ENCODE measurements around the gene PARVG.

Gene PARVG

DNA sequence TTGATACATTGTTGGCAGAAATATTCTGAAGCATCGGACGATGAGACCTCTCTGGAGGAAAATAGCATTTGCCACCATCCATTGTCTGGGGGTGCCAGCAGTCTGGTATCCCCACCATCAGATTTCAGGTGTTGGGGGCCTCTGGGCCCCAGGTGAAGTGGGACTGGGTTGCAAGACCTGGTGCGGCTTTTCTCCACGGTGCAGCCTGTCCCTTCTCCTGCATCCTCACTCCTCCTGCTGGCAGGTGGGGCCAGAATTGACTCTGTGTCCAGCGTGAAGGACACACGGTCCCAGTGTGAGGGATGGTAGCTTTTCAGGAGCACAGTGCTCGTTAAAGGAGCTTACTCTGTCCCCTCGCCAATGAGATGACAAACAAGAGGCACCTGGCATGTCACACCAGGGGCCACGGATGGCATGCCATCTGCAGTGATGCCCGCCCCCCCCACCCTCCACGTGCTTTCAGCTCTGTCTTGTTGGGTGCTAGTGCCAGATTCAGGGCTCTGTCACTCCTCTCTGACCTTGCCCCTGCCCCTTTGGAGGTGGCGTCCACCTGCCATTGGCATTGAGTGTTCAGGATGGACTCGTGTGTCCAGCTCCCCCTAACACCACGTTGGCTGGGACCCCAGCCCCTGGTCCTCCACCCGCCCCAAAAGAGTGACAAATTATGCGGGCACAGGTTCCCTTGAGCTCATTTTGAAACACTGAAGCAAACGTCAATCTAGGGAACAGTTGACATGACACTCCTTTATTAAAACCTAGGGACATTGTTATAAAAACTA is 62.4 kb downstream of the PARVG start:
- Histone ChIP-seq H3K36me3 (ENCODE audit: control insufficient read depth, insufficient read depth, low read length) (no peaks in the 10 kb centered on the region), H3K27me3 (replicated peaks; ENCODE audit: control insufficient read depth, insufficient read depth, low read length) (no peaks in the 10 kb centered on the region; the same call in 1 of the 2 replicates), H3K4me3 (replicated peaks; ENCODE audit: low read depth, low read length) (no peak overlapping the region)
- DNase-seq (ENCODE audit: extremely low read depth, insufficient read length) = no peak
- no peak for TF ChIP-seq CTCF (IDR thresholded peaks at IDR 0.05; ENCODE audit: insufficient read depth, low read length, poor library complexity, severe bottlenecking)

- H3K27me3 ChIP-seq (replicated peaks; ENCODE audit: control insufficient read depth, insufficient read depth, low read length) = no peaks in the 10 kb centered on the region; the same call in 1 of the 2 replicates
- no peak for DNase-seq (ENCODE audit: extremely low read depth, insufficient read length)
- no peak for TF ChIP-seq CTCF (IDR thresholded peaks at IDR 0.05; ENCODE audit: insufficient read depth, low read length, poor library complexity, severe bottlenecking)
- H3K4me3 ChIP-seq (replicated peaks; ENCODE audit: low read depth, low read length) = no peak overlapping the region
- H3K36me3 ChIP-seq (ENCODE audit: control insufficient read depth, insufficient read depth, low read length) = no peaks in the 10 kb centered on the region
These were observed 63.0 kb downstream of the PARVG start for GRCh38 chr22:44243761-44244160.

DNA sequence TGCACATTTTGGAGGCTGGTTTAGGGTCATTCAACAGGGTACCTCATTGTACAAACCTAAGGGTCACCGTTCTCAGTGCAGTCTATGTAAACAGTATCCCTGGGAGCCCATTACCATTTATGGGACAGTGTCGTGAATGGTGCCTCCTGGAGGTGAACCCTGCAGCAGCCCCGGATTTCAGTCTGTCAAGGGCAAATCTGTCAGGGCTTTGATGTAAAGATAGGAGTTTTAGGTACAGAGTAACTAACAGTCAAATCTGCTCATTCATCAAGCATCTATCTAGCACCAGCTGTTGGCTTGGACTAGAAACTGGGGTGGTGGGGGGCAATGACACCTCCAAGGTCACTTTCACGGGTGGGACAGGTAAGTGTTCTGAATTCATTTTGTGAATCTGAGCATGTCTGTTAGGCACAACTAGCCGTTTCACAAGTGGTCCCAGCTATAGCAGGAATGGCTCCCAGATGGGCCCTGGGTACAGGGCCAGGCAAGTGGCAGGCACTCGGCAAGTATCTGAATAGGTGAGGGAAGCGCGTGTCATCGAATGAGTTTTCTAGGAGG is 63.6 kb downstream of the PARVG start:
- TF ChIP-seq CTCF (IDR thresholded peaks at IDR 0.05; ENCODE audit: insufficient read depth, low read length, poor library complexity, severe bottlenecking) = no peak

GRCh38 chr22:44245438-44245837 is 64.7 kb downstream of the PARVG start:
- H3K4me3 ChIP-seq (replicated peaks; ENCODE audit: low read depth, low read length) = no peak overlapping the region
- TF ChIP-seq CTCF (IDR thresholded peaks at IDR 0.05; ENCODE audit: insufficient read depth, low read length, poor library complexity, severe bottlenecking) = no peak
- H3K36me3 ChIP-seq (ENCODE audit: control insufficient read depth, insufficient read depth, low read length) = no peaks in the 10 kb centered on the region
- H3K27me3 ChIP-seq (replicated peaks; ENCODE audit: control insufficient read depth, insufficient read depth, low read length) = no peaks in the 10 kb centered on the region; the same call in 1 of the 2 replicates
- DNase-seq (ENCODE audit: extremely low read depth, insufficient read length) = no peak

More for the DNA sequence above, 63.6 kb downstream of the PARVG start:
- Histone ChIP-seq H3K27me3 (replicated peaks; ENCODE audit: control insufficient read depth, insufficient read depth, low read length) (no peaks in the 10 kb centered on the region; the same call in 1 of the 2 replicates), H3K36me3 (ENCODE audit: control insufficient read depth, insufficient read depth, low read length) (no peaks in the 10 kb centered on the region), H3K4me3 (replicated peaks; ENCODE audit: low read depth, low read length) (no peak overlapping the region)
- DNase-seq (ENCODE audit: extremely low read depth, insufficient read length) = no peak

DNA sequence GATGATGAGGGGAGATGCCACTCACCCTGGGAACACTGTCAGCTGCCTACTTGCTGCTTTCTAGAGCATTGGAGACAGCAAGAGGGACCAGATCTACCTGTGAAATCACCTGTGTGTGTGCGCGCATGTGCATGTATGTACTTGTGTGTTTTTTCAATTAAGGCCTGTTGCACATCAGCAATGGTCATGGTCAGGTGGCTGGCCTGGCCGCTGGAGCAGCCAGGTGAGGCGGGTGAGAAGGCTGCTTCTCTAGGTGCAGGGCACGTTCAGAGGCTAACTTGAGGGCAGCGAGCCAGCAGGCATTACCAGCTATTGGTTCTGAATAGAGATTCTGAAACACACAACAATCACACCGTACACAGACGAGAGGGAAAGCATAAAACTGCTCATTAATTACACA is 65.1 kb downstream of the PARVG start:
- no peaks in the 10 kb centered on the region; the same call in 1 of the 2 replicates for H3K27me3 ChIP-seq (replicated peaks; ENCODE audit: control insufficient read depth, insufficient read depth, low read length)
- TF ChIP-seq CTCF (IDR thresholded peaks at IDR 0.05; ENCODE audit: insufficient read depth, low read length, poor library complexity, severe bottlenecking) = no peak
- no peak for DNase-seq (ENCODE audit: extremely low read depth, insufficient read length)
- H3K36me3 ChIP-seq (ENCODE audit: control insufficient read depth, insufficient read depth, low read length) = no peaks in the 10 kb centered on the region
- H3K4me3 ChIP-seq (replicated peaks; ENCODE audit: low read depth, low read length) = no peak overlapping the region

All from GM06990 (cell line).